D721Med (cell line): ENCODE measurements around the gene ACRBP.

Source experiments
- DNase-seq: peaks from one replicate; pipeline ENCODE4 v3.0.0; 2011; ENCODE audit warnings: low spot score; ENCODE audit not compliant: insufficient read length
- FAIRE-seq: peaks from 2 replicates; lab custom pipeline; 2011; peaks lifted over from hg19 to GRCh38; lab: Jason Lieb, UNC
- CTCF ChIP-seq: IDR thresholded peaks from 2 replicates; pipeline ENCODE4 v1.5.1; 2012; ENCODE audit warnings: mild to moderate bottlenecking, control low read depth; ENCODE audit not compliant: insufficient read depth; ENCODE audit errors: missing control alignments

The ACRBP gene

GRCh38 chr12:6631549-6631961 is 15.7 kb downstream of the ACRBP start:
- FAIRE-seq = no peak
- no peak for TF ChIP-seq CTCF
- no peak for DNase-seq

DNA sequence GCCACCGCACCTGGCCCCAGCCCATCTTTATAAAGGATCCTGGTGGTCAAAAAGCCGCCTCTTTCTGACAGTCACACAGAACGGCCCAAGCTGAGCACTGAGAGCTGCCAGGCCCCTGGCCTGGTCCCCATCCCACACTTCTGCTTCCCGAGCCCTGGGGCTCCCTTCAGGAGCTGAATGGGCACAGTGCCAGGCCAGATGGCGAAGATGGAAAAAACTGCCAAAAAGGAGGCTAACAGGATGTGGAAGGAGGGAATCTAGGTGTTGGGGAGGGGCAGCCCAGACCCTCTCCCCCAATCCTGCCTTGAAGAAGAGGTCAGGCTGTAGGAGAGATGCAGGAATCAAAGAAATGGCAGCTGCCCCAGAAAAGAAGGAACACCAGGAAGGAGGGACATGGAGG is 16.5 kb downstream of the ACRBP start:
- no peak for TF ChIP-seq CTCF
- DNase-seq (no peak), FAIRE-seq (no peak)

DNA sequence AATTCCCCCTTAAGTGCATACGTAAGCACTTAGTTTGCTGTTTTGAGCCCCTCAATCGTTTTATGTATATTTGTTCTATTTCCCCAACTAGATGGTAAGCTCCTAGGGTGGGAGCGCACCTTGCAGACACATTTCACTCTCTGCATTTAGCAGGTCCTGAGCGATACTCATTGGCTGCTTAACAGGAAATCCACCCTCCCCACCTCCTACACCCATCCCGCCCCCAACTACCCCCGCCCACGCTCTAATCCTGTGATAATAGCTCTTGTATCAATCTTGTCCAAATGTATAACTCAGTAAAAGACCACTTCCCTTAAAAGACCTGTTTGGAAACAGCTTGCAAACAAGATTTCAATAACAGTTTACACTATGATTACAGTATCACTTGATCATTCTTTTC is 19.6 kb downstream of the ACRBP start:
- TF ChIP-seq CTCF = no peak
- DNase-seq = no peak
- FAIRE-seq = no peak

DNA sequence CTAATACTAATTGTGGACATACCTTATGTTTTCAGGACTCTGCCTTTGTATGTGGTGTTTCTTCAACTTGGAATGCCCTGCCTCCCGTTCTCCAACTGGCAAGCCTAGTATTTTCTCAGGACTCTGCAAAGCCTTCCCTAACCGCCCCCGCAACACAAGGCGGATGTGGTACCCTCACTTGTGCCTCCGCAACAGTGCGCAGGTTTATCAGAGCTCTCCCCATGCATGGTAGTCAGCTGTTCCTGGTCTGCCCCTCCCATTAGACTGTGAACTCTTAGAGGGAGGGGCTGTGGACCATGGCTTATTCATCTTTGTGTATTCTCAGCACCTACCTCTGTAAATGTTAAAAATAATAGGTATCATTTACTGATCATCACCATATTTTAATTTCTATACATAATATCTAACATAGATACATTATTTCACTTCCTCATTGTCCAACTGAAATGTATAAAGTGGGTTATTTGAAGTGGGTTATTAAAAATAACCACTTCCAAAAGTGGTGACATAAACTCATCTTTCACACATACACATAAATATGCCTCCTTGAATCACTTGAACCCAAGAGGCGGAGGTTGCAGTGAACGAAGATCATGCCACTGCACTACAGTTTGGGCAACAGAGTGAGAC is 20.5 kb downstream of the ACRBP start:
- no peak for TF ChIP-seq CTCF
- FAIRE-seq = no peak
- no peak for DNase-seq

GRCh38 chr12:6620885-6621274 is 26.4 kb downstream of the ACRBP start:
- DNase-seq = no peak
- no peak for TF ChIP-seq CTCF
- no peak for FAIRE-seq

GRCh38 chr12:6620137-6620884 is 26.9 kb downstream of the ACRBP start:
- DNase-seq (no peak), FAIRE-seq (no peak)
- TF ChIP-seq CTCF = no peak

DNA sequence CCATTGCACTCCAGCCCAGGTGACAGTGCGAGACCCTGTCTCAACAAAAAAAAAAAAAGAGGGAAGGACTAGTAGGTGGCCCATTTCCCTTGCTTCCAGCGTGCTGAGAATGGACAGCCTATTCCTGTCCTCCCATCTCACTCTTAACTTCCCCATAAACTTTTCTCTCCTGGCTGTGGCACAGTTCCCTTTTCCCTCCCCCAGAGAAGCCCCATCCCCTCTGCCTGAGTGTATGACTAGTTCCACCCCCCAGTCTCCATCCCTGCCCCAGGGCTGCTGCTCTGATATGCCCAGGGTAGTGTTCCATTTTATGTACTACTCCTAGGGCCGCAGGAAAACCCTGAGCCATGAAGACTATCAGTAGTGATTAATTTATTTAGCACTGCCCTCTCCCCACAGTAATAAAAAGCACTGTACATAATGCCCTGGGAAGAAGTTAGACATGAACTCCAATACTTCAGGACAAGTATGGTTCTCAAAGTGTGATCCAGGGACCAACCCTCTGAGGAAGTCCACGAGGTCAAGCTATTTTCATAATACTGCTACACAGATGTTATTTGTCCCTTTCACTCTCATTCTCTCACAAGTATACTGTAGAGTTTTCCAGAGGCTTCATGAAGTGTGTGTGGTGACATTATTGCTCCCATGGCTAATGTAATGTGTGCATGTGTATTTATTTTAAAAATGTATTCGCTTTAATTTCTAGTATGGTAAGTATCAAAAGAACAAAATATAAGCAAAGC is 28.6 kb downstream of the ACRBP start:
- no peak for DNase-seq
- TF ChIP-seq CTCF = no peak
- FAIRE-seq = no peak
